Coronary artery (tissue), 2 donors: ENCODE data around the gene ZNF101.

Experiments used
- DNase-seq: peaks from one replicate; pipeline ENCODE4 v3.0.0-alpha.2; 2017; ENCODE audit warnings: low spot score
- H3K27ac ChIP-seq, 2 donors: fragments of 200-600 bp; sonication (generic); one replicate each; pipeline ENCODE4 v1.5.1; 2016 to 2019
- H3K4me3 ChIP-seq: fragments of 200-600 bp; sonication (generic); 2 replicates; pipeline ENCODE4 v1.5.1; 2016; ENCODE audit warnings: mild to moderate bottlenecking, moderate library complexity
- TF ChIP-seq, protein P1 (sequence below): fragments of 200-600 bp; sonication (generic); IDR thresholded peaks from one replicate; pipeline ENCODE4 v1.5.1; 2019; ENCODE audit warnings: antibody characterized with exemption

ZNF101 gene

DNA sequence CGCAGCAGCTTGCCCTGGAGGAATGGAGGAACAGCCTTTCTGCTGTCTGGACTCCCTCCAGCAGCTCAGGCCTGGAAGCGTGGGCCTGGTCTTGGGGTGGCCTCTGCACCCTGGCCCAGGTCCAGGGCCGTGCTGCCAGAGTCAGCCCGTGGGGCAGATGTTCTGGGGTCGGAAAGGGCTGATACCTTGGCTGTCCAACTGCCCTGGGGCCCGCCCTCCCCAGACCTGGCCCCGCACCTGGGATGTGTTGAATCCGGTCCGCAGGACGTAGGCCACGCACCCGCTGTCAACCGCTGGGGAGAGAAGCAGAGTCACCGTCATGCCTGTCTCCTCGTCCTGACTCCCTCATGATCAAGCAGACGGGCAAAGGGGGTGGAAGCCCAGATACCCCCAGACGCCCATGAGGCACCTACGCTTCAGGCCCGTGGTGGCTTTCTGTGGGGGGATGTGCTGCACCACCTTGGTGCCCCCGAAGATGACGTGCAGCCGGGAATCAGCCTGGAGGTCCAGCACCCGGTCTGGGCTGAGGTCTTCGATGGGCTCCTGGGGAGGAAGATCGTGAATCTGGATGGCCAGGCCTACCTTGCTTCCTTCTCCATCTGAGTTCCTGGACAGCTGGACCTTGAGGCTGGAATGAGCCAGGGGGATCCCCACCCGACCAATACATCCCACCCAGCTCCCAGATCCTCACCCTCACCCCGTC lies 12.8 kb upstream of the ZNF101 start:
- no peak for DNase-seq
- TF ChIP-seq, protein P1, sequence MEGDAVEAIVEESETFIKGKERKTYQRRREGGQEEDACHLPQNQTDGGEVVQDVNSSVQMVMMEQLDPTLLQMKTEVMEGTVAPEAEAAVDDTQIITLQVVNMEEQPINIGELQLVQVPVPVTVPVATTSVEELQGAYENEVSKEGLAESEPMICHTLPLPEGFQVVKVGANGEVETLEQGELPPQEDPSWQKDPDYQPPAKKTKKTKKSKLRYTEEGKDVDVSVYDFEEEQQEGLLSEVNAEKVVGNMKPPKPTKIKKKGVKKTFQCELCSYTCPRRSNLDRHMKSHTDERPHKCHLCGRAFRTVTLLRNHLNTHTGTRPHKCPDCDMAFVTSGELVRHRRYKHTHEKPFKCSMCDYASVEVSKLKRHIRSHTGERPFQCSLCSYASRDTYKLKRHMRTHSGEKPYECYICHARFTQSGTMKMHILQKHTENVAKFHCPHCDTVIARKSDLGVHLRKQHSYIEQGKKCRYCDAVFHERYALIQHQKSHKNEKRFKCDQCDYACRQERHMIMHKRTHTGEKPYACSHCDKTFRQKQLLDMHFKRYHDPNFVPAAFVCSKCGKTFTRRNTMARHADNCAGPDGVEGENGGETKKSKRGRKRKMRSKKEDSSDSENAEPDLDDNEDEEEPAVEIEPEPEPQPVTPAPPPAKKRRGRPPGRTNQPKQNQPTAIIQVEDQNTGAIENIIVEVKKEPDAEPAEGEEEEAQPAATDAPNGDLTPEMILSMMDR, result no peak
- Histone ChIP-seq H3K4me3 (no peak overlapping the region), H3K27ac (no peak overlapping the region)

- Histone ChIP-seq H3K27ac (no peak overlapping the region), H3K4me3 (no peak overlapping the region)
- TF ChIP-seq, protein P1, result no peak
- no peak for DNase-seq
Observed at GRCh38 chr19:19656451-19657396, 11.9 kb upstream of the ZNF101 start.

DNA sequence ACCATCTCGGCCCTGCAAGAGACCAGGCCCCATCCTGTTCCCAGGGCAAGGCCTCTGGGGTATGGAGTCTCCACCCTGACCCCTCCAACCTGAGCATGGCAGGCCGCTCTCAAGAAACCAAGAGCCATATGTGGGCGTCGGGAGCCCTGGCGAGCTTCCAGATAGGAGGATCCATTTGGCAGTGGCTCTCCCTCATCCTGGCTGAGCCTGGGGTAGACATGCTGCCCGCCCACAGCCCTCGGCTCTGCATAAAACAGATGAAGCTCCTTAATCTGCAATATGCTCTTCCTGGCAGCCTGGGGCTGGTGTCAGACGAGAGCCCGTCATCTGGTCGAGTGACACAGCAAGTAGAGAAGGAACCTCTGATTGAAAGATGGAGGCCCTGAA lies 11.2 kb upstream of the ZNF101 start:
- no peak for DNase-seq
- TF ChIP-seq, protein P1, result no peak
- Histone ChIP-seq H3K4me3 (no peak overlapping the region), H3K27ac (no peak overlapping the region)

- Histone ChIP-seq H3K4me3 (no peak overlapping the region), H3K27ac (no peak overlapping the region)
- DNase-seq, result no peak
- TF ChIP-seq, protein P1, result no peak
Observed at GRCh38 chr19:19659646-19660245, 8.9 kb upstream of the ZNF101 start.

- DNase-seq, result no peak
- TF ChIP-seq, protein P1, result no peak
- Histone ChIP-seq H3K4me3 (no peak overlapping the region), H3K27ac (no peak overlapping the region)
Observed at GRCh38 chr19:19661141-19661674, 7.4 kb upstream of the ZNF101 start.

DNA sequence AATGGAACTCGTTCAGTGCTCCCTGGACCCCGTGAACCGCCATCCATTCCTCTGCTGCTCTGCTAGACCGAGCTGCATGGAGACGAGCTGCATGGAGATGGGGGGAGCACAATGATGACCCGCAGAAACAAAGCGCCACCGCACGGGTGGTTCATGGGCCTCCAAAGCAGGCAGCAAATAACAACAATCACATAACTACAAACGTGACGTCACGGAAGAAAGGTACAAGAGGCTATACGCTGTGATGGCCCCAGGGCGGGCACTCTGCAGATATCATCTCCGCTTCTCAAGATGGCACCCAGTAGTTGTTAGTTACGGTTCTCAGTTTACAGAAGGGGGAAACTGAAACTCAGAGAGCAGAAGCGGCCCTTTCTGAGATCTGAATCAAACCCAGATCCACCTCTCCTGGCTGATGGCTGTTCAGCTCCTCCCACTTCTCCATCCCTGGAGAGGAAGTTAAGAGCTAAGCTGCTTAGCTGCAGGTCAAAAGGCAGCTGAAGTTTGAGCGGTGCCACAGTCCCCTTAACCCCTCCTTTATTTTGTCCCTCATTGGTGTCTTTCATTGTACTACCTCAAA lies 6.9 kb upstream of the ZNF101 start:
- Histone ChIP-seq H3K4me3 (peak overlapping the region; percentile 98), H3K27ac (no peak overlapping the region)
- no peak for DNase-seq
- TF ChIP-seq, protein P1, result no peak
